ENCODE results near the gene XYLT1. TPM values are rescaled to one million over a fixed set of nuclear protein-coding genes. Genes with fewer than 3 reads are reported as not detected.

XYLT1 gene
- total and polyA plus RNA-seq, 2 of the 13 experiments (the other 11 are each of a cell fraction or from before 2014, with no cell fraction given) = not detected

DNA sequence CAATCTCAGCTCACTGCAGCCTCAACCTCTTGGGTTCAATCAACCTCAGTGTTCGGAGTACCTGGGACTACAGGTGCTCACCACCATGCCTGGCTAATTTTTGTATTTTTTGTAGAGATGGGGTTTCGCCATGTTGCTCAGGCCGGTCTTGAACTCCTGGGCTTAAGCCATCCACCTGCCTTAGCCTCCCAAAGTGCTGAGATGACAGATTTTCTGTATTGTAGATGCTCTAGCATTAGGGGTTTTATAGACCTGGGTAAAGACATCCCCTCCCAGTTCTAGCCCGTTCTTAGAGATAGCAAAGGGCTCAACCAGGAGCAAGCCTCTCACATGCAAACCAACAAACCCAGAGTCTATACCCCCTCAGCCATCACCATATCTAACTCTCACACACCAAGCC lies 57.3 kb downstream of the XYLT1 start (continued):
- TF ChIP-seq, protein P1, sequence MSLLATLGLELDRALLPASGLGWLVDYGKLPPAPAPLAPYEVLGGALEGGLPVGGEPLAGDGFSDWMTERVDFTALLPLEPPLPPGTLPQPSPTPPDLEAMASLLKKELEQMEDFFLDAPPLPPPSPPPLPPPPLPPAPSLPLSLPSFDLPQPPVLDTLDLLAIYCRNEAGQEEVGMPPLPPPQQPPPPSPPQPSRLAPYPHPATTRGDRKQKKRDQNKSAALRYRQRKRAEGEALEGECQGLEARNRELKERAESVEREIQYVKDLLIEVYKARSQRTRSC (CRISPR knock-in tag; IDR thresholded peaks at IDR 0.05; ENCODE audit: low read depth) = no peak
- no peak for TF ChIP-seq TEAD3 (CRISPR knock-in tag; optimal IDR thresholded peaks at IDR 0.05; ENCODE audit: borderline replicate concordance)
- no peak for TF ChIP-seq RORA (CRISPR knock-in tag; IDR thresholded peaks at IDR 0.05)

DNA sequence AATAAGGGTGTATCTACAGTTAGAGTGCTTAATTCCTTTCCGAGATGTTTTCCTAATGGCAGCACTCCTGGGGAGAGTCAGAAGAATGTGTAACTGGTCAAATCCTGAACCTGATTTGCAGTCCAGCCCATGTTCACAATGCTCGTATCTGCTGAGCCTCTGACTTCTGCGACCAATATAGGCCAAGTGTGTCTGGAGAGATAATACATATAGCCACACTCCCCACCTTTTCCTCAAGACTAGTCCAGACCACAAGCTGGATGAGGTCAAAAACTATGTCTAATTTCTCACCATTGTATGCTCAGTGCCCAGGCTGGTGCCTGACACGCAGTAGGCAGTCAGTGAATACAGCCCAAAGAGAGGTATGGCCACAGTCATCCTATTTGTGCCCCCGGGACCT lies 58.0 kb downstream of the XYLT1 start:
- Histone ChIP-seq H3K9ac (ENCODE audit: insufficient read depth, low read depth, low read length) (no peak overlapping the region), H3K9me3 (ENCODE audit: low read length) (no peaks in the 10 kb centered on the region), H3K4me3 (replicated peaks in 1 of 3; ENCODE audit: insufficient read depth in 1 of 3, low read depth in 2 of 3, low read length in 3 of 3) (no peak overlapping the region), H3K79me2 (ENCODE audit: insufficient read depth, low read length) (no peaks in the 10 kb centered on the region), H3K27ac (ENCODE audit: extremely low read length, insufficient read depth, low read length) (no peak overlapping the region), H3K36me3 (replicated peaks in 1 of 2; ENCODE audit: control insufficient read depth in 1 of 2, insufficient read depth in 2 of 2, low read length in 2 of 2) (no peaks in the 10 kb centered on the region), H3K27me3 (ENCODE audit: control insufficient read depth in 1 of 2, insufficient read depth in 2 of 2, low read length in 2 of 2) (peaks cover 2 to 26% of the 10 kb centered on the region in 2 experiments; a peak in 2 of 5 replicates), H2AFZ (ENCODE audit: low read length) (no peak overlapping the region), H3K4me1 (ENCODE audit: insufficient read depth, low read length) (no peaks in the 10 kb centered on the region), H4K20me1 (ENCODE audit: insufficient read depth, low read length) (no peaks in the 10 kb centered on the region), H3K4me2 (ENCODE audit: low read depth, low read length) (no peak overlapping the region)
- ChIA-PET POLR2A (no interaction called here), CTCF (ENCODE audit: low intra/inter-chr PET ratio, low total read pairs) (no interaction called here)
- 6% methylated on average over 5 of the region's 5 CpGs for WGBS (ENCODE audit: low lambda C conversion rate)
- BruUV-seq (replicated peaks) = no TSS peak
- FAIRE-seq (no peak), ATAC-seq (no peak), DNase-seq (ENCODE audit: low spot score) (no peak)
- intact Hi-C loops (cut with micrococcal nuclease; ENCODE audit: unreplicated experiment) = no loop called here
- in situ Hi-C loops (cut with HindIII; ENCODE audit: extremely low pct_ligation_motif_present, low pct_unique_long_range_greater_than_20kb) = no loop called here
- no peak for TF ChIP-seq KLF6 (CRISPR knock-in tag; IDR thresholded peaks at IDR 0.05)
- TF ChIP-seq ZNF644 (CRISPR knock-in tag; IDR thresholded peaks at IDR 0.05; ENCODE audit: low read depth) = no peak
- TF ChIP-seq HNRNPH1 (optimal IDR thresholded peaks at IDR 0.05; ENCODE audit: low read depth, low read length) = no peak
- no peak for TF ChIP-seq SP5 (CRISPR knock-in tag; IDR thresholded peaks at IDR 0.05; ENCODE audit: borderline replicate concordance, low read depth)
- TF ChIP-seq MAFK (conservative IDR thresholded peaks at IDR 0.05 in 1 of 2, IDR thresholded peaks at IDR 0.05 in 1 of 2; ENCODE audit: low read length in 2 of 2) = no peak
- TF ChIP-seq RBAK (CRISPR knock-in tag; IDR thresholded peaks at IDR 0.05) = no peak
- TF ChIP-seq ZNF317 (CRISPR knock-in tag; IDR thresholded peaks at IDR 0.05) = no peak
- no peak for TF ChIP-seq RFX5 (IDR thresholded peaks at IDR 0.05; ENCODE audit: low read depth, low read length)
- no peak for TF ChIP-seq ZNF703 (CRISPR knock-in tag; IDR thresholded peaks at IDR 0.05; ENCODE audit: borderline replicate concordance)
- TF ChIP-seq HDAC1 (CRISPR knock-in tag; IDR thresholded peaks at IDR 0.05) = no peak
- TF ChIP-seq ONECUT2 (CRISPR knock-in tag; IDR thresholded peaks at IDR 0.05) = no peak
- TF ChIP-seq, protein P2, sequence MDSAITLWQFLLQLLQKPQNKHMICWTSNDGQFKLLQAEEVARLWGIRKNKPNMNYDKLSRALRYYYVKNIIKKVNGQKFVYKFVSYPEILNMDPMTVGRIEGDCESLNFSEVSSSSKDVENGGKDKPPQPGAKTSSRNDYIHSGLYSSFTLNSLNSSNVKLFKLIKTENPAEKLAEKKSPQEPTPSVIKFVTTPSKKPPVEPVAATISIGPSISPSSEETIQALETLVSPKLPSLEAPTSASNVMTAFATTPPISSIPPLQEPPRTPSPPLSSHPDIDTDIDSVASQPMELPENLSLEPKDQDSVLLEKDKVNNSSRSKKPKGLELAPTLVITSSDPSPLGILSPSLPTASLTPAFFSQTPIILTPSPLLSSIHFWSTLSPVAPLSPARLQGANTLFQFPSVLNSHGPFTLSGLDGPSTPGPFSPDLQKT (CRISPR knock-in tag; IDR thresholded peaks at IDR 0.05; ENCODE audit: borderline replicate concordance) = no peak
- TF ChIP-seq, protein P3, sequence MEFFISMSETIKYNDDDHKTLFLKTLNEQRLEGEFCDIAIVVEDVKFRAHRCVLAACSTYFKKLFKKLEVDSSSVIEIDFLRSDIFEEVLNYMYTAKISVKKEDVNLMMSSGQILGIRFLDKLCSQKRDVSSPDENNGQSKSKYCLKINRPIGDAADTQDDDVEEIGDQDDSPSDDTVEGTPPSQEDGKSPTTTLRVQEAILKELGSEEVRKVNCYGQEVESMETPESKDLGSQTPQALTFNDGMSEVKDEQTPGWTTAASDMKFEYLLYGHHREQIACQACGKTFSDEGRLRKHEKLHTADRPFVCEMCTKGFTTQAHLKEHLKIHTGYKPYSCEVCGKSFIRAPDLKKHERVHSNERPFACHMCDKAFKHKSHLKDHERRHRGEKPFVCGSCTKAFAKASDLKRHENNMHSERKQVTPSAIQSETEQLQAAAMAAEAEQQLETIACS (CRISPR knock-in tag; IDR thresholded peaks at IDR 0.05) = no peak
- TF ChIP-seq EEA1 (CRISPR knock-in tag; IDR thresholded peaks at IDR 0.05; ENCODE audit: borderline replicate concordance) = no peak
- TF ChIP-seq ZMYM3 (CRISPR knock-in tag; IDR thresholded peaks at IDR 0.05) = no peak

Data from HepG2 (cell line).